Caco-2 (cell line): ENCODE measurements around the gene PPP1R7. TPM values are rescaled to one million over a fixed set of nuclear protein-coding genes. Genes with fewer than 3 reads are reported as not detected.

Experiments used
- BruUV-seq: library from RNA; stranded (reverse); fragments of 400-500 nt; replicated peaks from 2 replicates; lab custom pipeline; 2021; lab: Mats Ljungman, UMichigan
- CTCF ChIA-PET: fragments of 300-600 bp; sonication (Branson Sonifier 250); formaldehyde crosslinking; loops from one replicate; lab custom pipeline; 2022; ENCODE audit warnings: antibody characterized with exemption; lab: Charles Lee
- POLR2A ChIA-PET: fragments of 300-600 bp; sonication (Branson Sonifier 250); formaldehyde crosslinking; loops from one replicate; lab custom pipeline; 2022; ENCODE audit warnings: antibody characterized with exemption; lab: Charles Lee
- DNase-seq, 2 experiments: peaks; one replicate each; pipeline versions ENCODE4 v3.0.0 to v3.0.0-alpha.2; 2020 to 2022
- H3K27me3 ChIP-seq: replicated peaks from 2 replicates; pipeline ENCODE4 v1.6.0; 2011; ENCODE audit warnings: low read length; ENCODE audit not compliant: control insufficient read depth, insufficient read depth
- H3K36me3 ChIP-seq: 2 replicates; pipeline ENCODE4 v1.5.1; 2011; ENCODE audit warnings: low read length; ENCODE audit not compliant: control insufficient read depth, insufficient read depth
- H3K4me1 ChIP-seq: fragments of 250-450 bp; sonication (Bioruptor Pico); 2 replicates; pipeline ENCODE4 v1.5.1; 2020; ENCODE audit warnings: mild to moderate bottlenecking
- H3K4me3 ChIP-seq: 2 replicates; pipeline ENCODE4 v1.5.1; 2011; ENCODE audit warnings: low read depth, mild to moderate bottlenecking, control low read depth, low read length
- H3K9me3 ChIP-seq: fragments of 250-450 bp; sonication (Bioruptor Pico); 2 replicates; pipeline ENCODE4 v1.5.1; 2020; ENCODE audit warnings: mild to moderate bottlenecking, moderate library complexity
- H3K27ac Mint-ChIP-seq: one replicate; pipeline ENCODE4 v1.8.0; 2022; ENCODE audit warnings: mixed read lengths; ENCODE audit not compliant: unreplicated experiment
- H3K27me3 Mint-ChIP-seq: one replicate; pipeline ENCODE4 v1.8.0; 2022; ENCODE audit warnings: mixed read lengths; ENCODE audit not compliant: insufficient read depth, unreplicated experiment
- H3K36me3 Mint-ChIP-seq: one replicate; pipeline ENCODE4 v1.8.0; 2022; ENCODE audit warnings: mild to moderate bottlenecking, mixed read lengths; ENCODE audit not compliant: insufficient read depth, unreplicated experiment
- H3K4me1 Mint-ChIP-seq: one replicate; pipeline ENCODE4 v1.8.0; 2022; ENCODE audit warnings: low read depth, mixed read lengths; ENCODE audit not compliant: unreplicated experiment
- H3K4me3 Mint-ChIP-seq: one replicate; pipeline ENCODE4 v1.8.0; 2022; ENCODE audit warnings: mild to moderate bottlenecking, moderate library complexity, mixed read lengths; ENCODE audit not compliant: unreplicated experiment
- H3K9me3 Mint-ChIP-seq: one replicate; pipeline ENCODE4 v1.8.0; 2022; ENCODE audit warnings: mixed read lengths; ENCODE audit not compliant: unreplicated experiment
- CTCF ChIP-seq, 2 experiments: fragments of 200-600 bp in 1 of 2; IDR thresholded peaks; 1 replicate in 1 of 2; 2 replicates in 1 of 2; pipeline versions ENCODE4 v1.5.1 to v1.8.0; 2011 to 2022; ENCODE audit warnings: antibody characterized with exemption in 1 of 2, control low read depth in 1 of 2, inconsistent platforms in 1 of 2, low read depth in 1 of 2, low read length in 1 of 2, mild to moderate bottlenecking in 1 of 2, moderate library complexity in 1 of 2; ENCODE audit not compliant: insufficient read depth in 1 of 2, severe bottlenecking in 1 of 2, unreplicated experiment in 1 of 2
- intact Hi-C: fragments of 100-400 bp; cut with micrococcal nuclease; formaldehyde crosslinking; loops from one replicate; pipeline ENCODE4 v1.10.0; 2022; ENCODE audit not compliant: unreplicated experiment
- total RNA-seq: library from RNA; stranded (reverse); gene quantifications from 2 replicates; pipeline ENCODE4 v1.2.3, GENCODE V29; 2022

PPP1R7 gene
- total RNA-seq, 1 experiment from 2014 or later: 32.5 TPM

GRCh38 chr2:241187101-241187917, 37.0 kb downstream of the PPP1R7 start:
- Mint-ChIP-seq H3K27ac (no peak overlapping the region), H3K9me3 (no peaks in the 10 kb centered on the region), H3K4me3 (no peak overlapping the region), H3K36me3 (no peaks in the 10 kb centered on the region), H3K4me1 (no peaks in the 10 kb centered on the region), H3K27me3 (no peaks in the 10 kb centered on the region)
- BruUV-seq: no TSS peak
- Histone ChIP-seq H3K4me3 (no peak overlapping the region), H3K4me1 (no peaks in the 10 kb centered on the region), H3K9me3 (no peaks in the 10 kb centered on the region), H3K27me3 (no peaks in the 10 kb centered on the region), H3K36me3 (no peaks in the 10 kb centered on the region)
- CTCF ChIA-PET: no interaction called here
- POLR2A ChIA-PET: no interaction called here
- intact Hi-C loops: no loop called here
- no peak for DNase-seq
- no peak for TF ChIP-seq CTCF (IDR thresholded peaks at IDR 0.05; ENCODE audit: insufficient read depth in 1 of 2, low read depth in 1 of 2, low read length in 1 of 2, severe bottlenecking in 1 of 2, unreplicated experiment in 1 of 2)

DNA sequence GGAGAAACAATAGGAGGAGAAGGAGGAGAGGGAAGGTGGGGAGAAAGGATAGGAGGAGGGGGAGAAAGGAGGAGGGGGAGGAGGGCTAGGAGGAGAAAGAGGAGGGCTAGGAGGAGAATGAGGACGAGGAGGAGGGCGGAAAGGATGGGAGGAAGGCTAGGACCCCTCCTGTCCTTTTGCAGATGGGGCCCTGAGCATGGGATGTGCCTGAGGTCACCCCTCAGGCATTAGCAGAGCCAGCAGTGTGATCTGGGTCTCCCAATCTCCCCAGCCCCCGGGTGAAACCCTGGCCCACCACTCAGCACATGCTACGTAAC, 37.6 kb downstream of the PPP1R7 start:
- no peak for DNase-seq
- POLR2A ChIA-PET: no interaction called here
- Mint-ChIP-seq H3K4me1 (no peaks in the 10 kb centered on the region), H3K27me3 (no peaks in the 10 kb centered on the region), H3K9me3 (no peaks in the 10 kb centered on the region), H3K4me3 (no peak overlapping the region), H3K27ac (no peak overlapping the region), H3K36me3 (no peaks in the 10 kb centered on the region)
- no peak for TF ChIP-seq CTCF (IDR thresholded peaks at IDR 0.05; ENCODE audit: insufficient read depth in 1 of 2, low read depth in 1 of 2, low read length in 1 of 2, severe bottlenecking in 1 of 2, unreplicated experiment in 1 of 2)
- H3K4me1 ChIP-seq: no peaks in the 10 kb centered on the region
- H3K36me3 ChIP-seq: no peaks in the 10 kb centered on the region
- BruUV-seq: no TSS peak
- no peak overlapping the region for H3K4me3 ChIP-seq
- CTCF ChIA-PET: no interaction called here
- H3K9me3 ChIP-seq: no peaks in the 10 kb centered on the region
- intact Hi-C loops: no loop called here
- H3K27me3 ChIP-seq: no peaks in the 10 kb centered on the region

DNA sequence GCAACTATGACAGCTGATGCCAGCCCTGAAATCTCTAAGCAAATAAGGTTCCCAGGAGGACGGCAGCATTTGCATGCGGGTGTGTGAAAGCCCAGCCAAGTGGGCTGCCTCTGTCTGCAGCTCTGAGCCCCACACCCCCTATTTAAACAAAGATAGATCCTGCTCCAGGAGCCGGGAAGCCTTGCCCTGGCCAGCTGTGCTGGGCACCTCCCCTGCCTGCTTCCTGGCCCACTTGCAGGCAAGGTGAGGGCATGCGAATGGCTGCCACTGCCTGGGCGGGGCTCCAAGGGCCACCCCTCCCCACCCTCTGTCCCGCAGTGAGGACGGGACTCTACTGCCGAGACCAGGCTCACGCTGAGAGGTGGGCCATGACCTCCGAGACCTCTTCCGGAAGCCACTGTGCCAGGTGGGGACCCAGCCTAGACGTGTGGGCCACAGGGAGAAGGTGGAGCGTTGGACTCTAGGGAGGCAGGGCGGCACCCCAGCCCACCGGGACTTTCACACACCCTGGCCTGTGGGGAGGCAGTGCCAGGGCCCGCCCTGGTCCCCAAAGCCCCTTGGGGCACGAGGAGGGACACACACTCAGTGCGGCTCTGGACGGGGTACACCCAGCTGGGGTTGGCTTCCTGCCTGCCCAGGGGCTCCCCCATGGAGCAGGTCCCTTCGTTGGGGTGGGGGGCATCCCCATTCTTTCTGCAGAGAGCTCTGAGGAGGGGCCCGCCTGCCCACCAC, 38.3 kb downstream of the PPP1R7 start, which contains the start of gene ANO7:
TSS of gene ANO7 (plus strand) at position 317 of the 732 bp plus-strand sequence. CDS start 1,387 bp downstream, outside the sequence.
- POLR2A ChIA-PET: no interaction called here
- H3K4me1 Mint-ChIP-seq: no peaks in the 10 kb centered on the region
- Histone ChIP-seq H3K9me3 (no peaks in the 10 kb centered on the region), H3K4me3 (no peak within 1 kb of the TSS), H3K27me3 (no peaks in the 10 kb centered on the region), H3K4me1 (no peaks in the 10 kb centered on the region), H3K36me3 (no peaks in the 10 kb centered on the region)
- H3K27ac Mint-ChIP-seq: no peak within 1 kb of the TSS
- CTCF ChIA-PET: no interaction called here
- H3K36me3 Mint-ChIP-seq: no peaks in the 10 kb centered on the region
- H3K4me3 Mint-ChIP-seq: no peak within 1 kb of the TSS
- TF ChIP-seq CTCF (IDR thresholded peaks at IDR 0.05; ENCODE audit: insufficient read depth in 1 of 2, low read depth in 1 of 2, low read length in 1 of 2, severe bottlenecking in 1 of 2, unreplicated experiment in 1 of 2): no peak
- no peaks in the 10 kb centered on the region for H3K9me3 Mint-ChIP-seq
- DNase-seq: no peak
- intact Hi-C loops: no loop called here
- H3K27me3 Mint-ChIP-seq: no peaks in the 10 kb centered on the region
- BruUV-seq: no TSS peak
